ENCODE data around the gene TBC1D10B.
"Not testable (repeated sequence)": the region's sequence is repeated elsewhere in the genome, so short reads cannot be mapped to it uniquely, and the experiment has no call there.

The TBC1D10B gene

GRCh38 chr16:30353438-30354129, 16.7 kb downstream of the TBC1D10B start:
- TF ChIP-seq JUND (IDR thresholded peaks at IDR 0.05; ENCODE audit: low read depth) = no peak
- no peak for DNase-seq (ENCODE audit: low read depth in 1 of 2, low spot score in 1 of 2)
- in situ Hi-C loops (cut with HindIII; ENCODE audit: low pct_unique_long_range_greater_than_20kb, low sequenced_read_pairs) = no loop called here

- in situ Hi-C loops (cut with HindIII; ENCODE audit: low pct_unique_long_range_greater_than_20kb, low sequenced_read_pairs) = no loop called here
- no peak for DNase-seq (ENCODE audit: low read depth in 1 of 2, low spot score in 1 of 2)
- TF ChIP-seq JUND (IDR thresholded peaks at IDR 0.05; ENCODE audit: low read depth) = no peak
Measured at GRCh38 chr16:30352488-30353401, 17.5 kb downstream of the TBC1D10B start.

GRCh38 chr16:30351586-30352419, 18.5 kb downstream of the TBC1D10B start:
- DNase-seq (ENCODE audit: low read depth in 1 of 2, low spot score in 1 of 2) = no peak
- in situ Hi-C loops (cut with HindIII; ENCODE audit: low pct_unique_long_range_greater_than_20kb, low sequenced_read_pairs) = no loop called here
- no peak for TF ChIP-seq JUND (IDR thresholded peaks at IDR 0.05; ENCODE audit: low read depth)

- TF ChIP-seq JUND (IDR thresholded peaks at IDR 0.05; ENCODE audit: low read depth) = no peak
- in situ Hi-C loops (cut with HindIII; ENCODE audit: low pct_unique_long_range_greater_than_20kb, low sequenced_read_pairs) = no loop called here
- DNase-seq (ENCODE audit: low read depth in 1 of 2, low spot score in 1 of 2) = no peak
Measured at GRCh38 chr16:30351001-30351441, 19.3 kb downstream of the TBC1D10B start.

GRCh38 chr16:30350134-30350871, 20.0 kb downstream of the TBC1D10B start:
- TF ChIP-seq JUND (IDR thresholded peaks at IDR 0.05; ENCODE audit: low read depth) = no peak
- DNase-seq (ENCODE audit: low read depth in 1 of 2, low spot score in 1 of 2) = no peak
- in situ Hi-C loops (cut with HindIII; ENCODE audit: low pct_unique_long_range_greater_than_20kb, low sequenced_read_pairs) = no loop called here

GRCh38 chr16:30349675-30350074, 20.6 kb downstream of the TBC1D10B start:
- in situ Hi-C loops (cut with HindIII; ENCODE audit: low pct_unique_long_range_greater_than_20kb, low sequenced_read_pairs) = no loop called here
- no peak for TF ChIP-seq JUND (IDR thresholded peaks at IDR 0.05; ENCODE audit: low read depth)
- DNase-seq (ENCODE audit: low read depth in 1 of 2, low spot score in 1 of 2) = no peak

- DNase-seq (ENCODE audit: low read depth in 1 of 2, low spot score in 1 of 2) = no peak
- in situ Hi-C loops (cut with HindIII; ENCODE audit: low pct_unique_long_range_greater_than_20kb, low sequenced_read_pairs) = no loop called here
- TF ChIP-seq JUND (IDR thresholded peaks at IDR 0.05; ENCODE audit: low read depth) = no peak
Measured at GRCh38 chr16:30348929-30349328, 21.4 kb downstream of the TBC1D10B start.

GRCh38 chr16:30348113-30348512, 22.2 kb downstream of the TBC1D10B start:
- DNase-seq (ENCODE audit: low read depth in 1 of 2, low spot score in 1 of 2) = no peak
- in situ Hi-C loops (cut with HindIII; ENCODE audit: low pct_unique_long_range_greater_than_20kb, low sequenced_read_pairs) = no loop called here
- TF ChIP-seq JUND (IDR thresholded peaks at IDR 0.05; ENCODE audit: low read depth) = no peak

GRCh38 chr16:30346286-30346685, 24.0 kb downstream of the TBC1D10B start:
- DNase-seq (ENCODE audit: low read depth in 1 of 2, low spot score in 1 of 2) = no peak
- no peak for TF ChIP-seq JUND (IDR thresholded peaks at IDR 0.05; ENCODE audit: low read depth)
- in situ Hi-C loops (cut with HindIII; ENCODE audit: low pct_unique_long_range_greater_than_20kb, low sequenced_read_pairs) = no loop called here

- in situ Hi-C loops (cut with HindIII; ENCODE audit: low pct_unique_long_range_greater_than_20kb, low sequenced_read_pairs) = not testable (repeated sequence)
Measured at GRCh38 chr16:30343491-30343820, 26.8 kb downstream of the TBC1D10B start.

GRCh38 chr16:30342751-30343490, 27.4 kb downstream of the TBC1D10B start:
- in situ Hi-C loops (cut with HindIII; ENCODE audit: low pct_unique_long_range_greater_than_20kb, low sequenced_read_pairs) = no loop called here
- DNase-seq (ENCODE audit: low read depth in 1 of 2, low spot score in 1 of 2) = no peak
- no peak for TF ChIP-seq JUND (IDR thresholded peaks at IDR 0.05; ENCODE audit: low read depth)

More at GRCh38 chr16:30343491-30343820, 26.8 kb downstream of the TBC1D10B start:
- DNase-seq (ENCODE audit: low read depth in 1 of 2, low spot score in 1 of 2) = not testable (repeated sequence)

- in situ Hi-C loops (cut with HindIII; ENCODE audit: low pct_unique_long_range_greater_than_20kb, low sequenced_read_pairs); DNase-seq (ENCODE audit: low read depth in 1 of 2, low spot score in 1 of 2): not testable (repeated sequence)
Measured at GRCh38 chr16:30341971-30342370, 28.3 kb downstream of the TBC1D10B start.
